HG03095 (cell line): ENCODE measurements around the gene CDKAL1.
"Not testable (repeated sequence)": the region's sequence is repeated elsewhere in the genome, so short reads cannot be mapped to it uniquely, and the experiment has no call there.

ENCODE experiments used
- ATAC-seq: cut with Tn5 transposase; IDR thresholded peaks from one replicate; pipeline ENCODE4 v1.9.1; 2021; ENCODE audit warnings: moderate library complexity; ENCODE audit not compliant: unreplicated experiment

The CDKAL1 gene

GRCh38 chr6:20632696-20633095, 98.4 kb downstream of the CDKAL1 start:
- no peak for ATAC-seq

GRCh38 chr6:20633566-20634340, 99.5 kb downstream of the CDKAL1 start:
- no peak for ATAC-seq

GRCh38 chr6:20639161-20639560, 104.9 kb downstream of the CDKAL1 start:
- no peak for ATAC-seq

- ATAC-seq: no peak
Measured at GRCh38 chr6:20640181-20640580, 105.9 kb downstream of the CDKAL1 start.

GRCh38 chr6:20642441-20642840, 108.2 kb downstream of the CDKAL1 start:
- ATAC-seq: no peak

- ATAC-seq: no peak
Measured at GRCh38 chr6:20644667-20645370, 110.6 kb downstream of the CDKAL1 start.

- ATAC-seq: not testable (repeated sequence)
Measured at GRCh38 chr6:20645572-20645971, 111.3 kb downstream of the CDKAL1 start.

GRCh38 chr6:20647585-20647984, 113.3 kb downstream of the CDKAL1 start:
- ATAC-seq: no peak

- ATAC-seq: not testable (repeated sequence)
Measured at GRCh38 chr6:20649696-20650470, 115.6 kb downstream of the CDKAL1 start.

- no peak for ATAC-seq
Measured at GRCh38 chr6:20652299-20653084, 118.2 kb downstream of the CDKAL1 start.

- ATAC-seq: no peak
Measured at GRCh38 chr6:20653085-20653479, 118.8 kb downstream of the CDKAL1 start.

GRCh38 chr6:20655317-20655716, 121.1 kb downstream of the CDKAL1 start:
- ATAC-seq: no peak

- ATAC-seq: no peak
Measured at GRCh38 chr6:20657274-20657800, 123.1 kb downstream of the CDKAL1 start.

GRCh38 chr6:20658053-20658452, 123.8 kb downstream of the CDKAL1 start:
- ATAC-seq: no peak

GRCh38 chr6:20658516-20658915, 124.3 kb downstream of the CDKAL1 start:
- no peak for ATAC-seq

GRCh38 chr6:20660534-20660933, 126.3 kb downstream of the CDKAL1 start:
- ATAC-seq: no peak

GRCh38 chr6:20661721-20662120, 127.5 kb downstream of the CDKAL1 start:
- ATAC-seq: no peak

- ATAC-seq: no peak
Measured at GRCh38 chr6:20664250-20664649, 130.0 kb downstream of the CDKAL1 start.

- no peak for ATAC-seq
Measured at GRCh38 chr6:20665290-20665689, 131.0 kb downstream of the CDKAL1 start.

- peak; percentile 87 for ATAC-seq
Measured at GRCh38 chr6:20669571-20670314, 135.5 kb downstream of the CDKAL1 start.
